ENCODE results near the gene TNFRSF14. TPM values are rescaled to one million over a fixed set of nuclear protein-coding genes. Genes with fewer than 3 reads are reported as not detected.

TNFRSF14 gene
- total RNA-seq, 1 donor from 2014 or later = 152 TPM

DNA sequence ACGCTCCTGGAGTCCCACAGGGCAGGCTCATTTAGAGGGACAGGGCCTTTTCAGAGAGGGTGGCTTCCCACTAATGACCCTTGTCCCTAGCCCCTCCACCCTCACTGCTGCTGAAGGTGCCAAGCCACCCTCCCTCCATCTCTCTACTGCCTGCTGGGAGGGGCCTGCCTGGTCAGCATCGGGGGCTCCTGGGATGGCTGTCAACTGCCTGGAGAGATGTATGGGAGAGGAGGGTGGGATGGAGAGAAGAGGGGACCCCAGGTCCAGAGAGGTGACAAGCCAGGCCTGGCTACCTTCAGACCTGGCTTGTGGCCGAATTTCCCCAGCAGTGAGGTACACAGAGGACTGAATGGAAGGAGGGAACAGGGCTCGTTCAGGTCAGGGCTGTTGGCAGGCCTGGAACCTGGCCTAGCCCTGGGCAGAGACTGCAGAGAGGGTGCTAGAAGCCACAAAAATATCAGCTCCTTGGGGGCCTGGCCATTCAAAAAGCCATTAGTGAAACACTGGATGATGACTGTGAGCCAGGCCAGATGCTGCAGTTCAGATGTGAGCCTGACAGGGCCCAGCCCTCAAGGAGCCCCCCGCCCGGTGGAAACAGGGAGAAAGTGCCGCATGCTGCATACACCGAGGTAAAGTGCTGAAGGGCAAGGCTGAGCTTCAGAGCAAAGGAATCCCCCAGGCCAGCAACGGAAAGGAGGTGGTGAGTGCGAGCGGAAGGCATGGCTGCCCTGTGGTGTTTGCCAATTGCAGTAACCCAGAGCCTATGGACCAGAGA is 56.6 kb downstream of the TNFRSF14 start:
- TF ChIP-seq, protein P1, sequence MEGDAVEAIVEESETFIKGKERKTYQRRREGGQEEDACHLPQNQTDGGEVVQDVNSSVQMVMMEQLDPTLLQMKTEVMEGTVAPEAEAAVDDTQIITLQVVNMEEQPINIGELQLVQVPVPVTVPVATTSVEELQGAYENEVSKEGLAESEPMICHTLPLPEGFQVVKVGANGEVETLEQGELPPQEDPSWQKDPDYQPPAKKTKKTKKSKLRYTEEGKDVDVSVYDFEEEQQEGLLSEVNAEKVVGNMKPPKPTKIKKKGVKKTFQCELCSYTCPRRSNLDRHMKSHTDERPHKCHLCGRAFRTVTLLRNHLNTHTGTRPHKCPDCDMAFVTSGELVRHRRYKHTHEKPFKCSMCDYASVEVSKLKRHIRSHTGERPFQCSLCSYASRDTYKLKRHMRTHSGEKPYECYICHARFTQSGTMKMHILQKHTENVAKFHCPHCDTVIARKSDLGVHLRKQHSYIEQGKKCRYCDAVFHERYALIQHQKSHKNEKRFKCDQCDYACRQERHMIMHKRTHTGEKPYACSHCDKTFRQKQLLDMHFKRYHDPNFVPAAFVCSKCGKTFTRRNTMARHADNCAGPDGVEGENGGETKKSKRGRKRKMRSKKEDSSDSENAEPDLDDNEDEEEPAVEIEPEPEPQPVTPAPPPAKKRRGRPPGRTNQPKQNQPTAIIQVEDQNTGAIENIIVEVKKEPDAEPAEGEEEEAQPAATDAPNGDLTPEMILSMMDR (IDR thresholded peaks at IDR 0.05) = no peak
- H3K4me3 ChIP-seq = no peak overlapping the region
- H3K27ac ChIP-seq = no peak overlapping the region
- intact Hi-C loops (cut with DNase I) = no loop called here
- peaks cover 14% of the 10 kb centered on the region for H3K9me3 ChIP-seq
- ATAC-seq (no peak), DNase-seq (no peak)
- peaks cover 6% of the 10 kb centered on the region for H3K4me1 ChIP-seq
- peaks cover 5% of the 10 kb centered on the region for H3K27me3 ChIP-seq (ENCODE audit: low read depth)
- H3K36me3 ChIP-seq = no peaks in the 10 kb centered on the region

Other genes with a start within 250 kb of the TNFRSF14 start
- gene MORN1, start 164.8 kb upstream of the TNFRSF14 start, total RNA-seq = 13.4 TPM
- 133 TPM for gene RER1, start 164.5 kb upstream of the TNFRSF14 start, total RNA-seq
- 12.4 TPM for gene PEX10, start 143.8 kb upstream of the TNFRSF14 start, total RNA-seq
- 3.8 TPM for gene PLCH2, start 80.1 kb upstream of the TNFRSF14 start, total RNA-seq
- gene PANK4, start 29.8 kb upstream of the TNFRSF14 start, total RNA-seq = 39.2 TPM
- gene HES5, start 26.1 kb upstream of the TNFRSF14 start, total RNA-seq = 1.5 TPM
- gene PRXL2B, start 30.4 kb downstream of the TNFRSF14 start, total RNA-seq = 26.3 TPM
- 7.6 TPM for gene MMEL1, start 76.6 kb downstream of the TNFRSF14 start, total RNA-seq
- gene TTC34, start 245.3 kb downstream of the TNFRSF14 start, total RNA-seq = 2.6 TPM

Data from lower lobe of right lung (tissue), 2 donors.